ENCODE data around the gene RBFOX2.
"Not testable (repeated sequence)": the region's sequence is repeated elsewhere in the genome, so short reads cannot be mapped to it uniquely, and the experiment has no call there.

Gene RBFOX2

GRCh38 chr22:35797411-35797810 is 231.2 kb downstream of the RBFOX2 start:
- H3K9me3 ChIP-seq (ENCODE audit: severe bottlenecking), result no peaks in the 10 kb centered on the region
- H3K27me3 ChIP-seq (ENCODE audit: insufficient read depth, poor library complexity, severe bottlenecking), result no peaks in the 10 kb centered on the region
- H3K27ac ChIP-seq (ENCODE audit: poor library complexity, severe bottlenecking), result no peak overlapping the region
- no peak overlapping the region for H3K4me3 ChIP-seq (ENCODE audit: severe bottlenecking)
- peaks cover 6% of the 10 kb centered on the region for H3K4me1 ChIP-seq (ENCODE audit: insufficient read depth, poor library complexity, severe bottlenecking)
- DNase-seq (ENCODE audit: low spot score) (no peak), ATAC-seq (ENCODE audit: low read depth) (no peak)
- peaks cover 23% of the 10 kb centered on the region for H3K36me3 ChIP-seq (ENCODE audit: low read depth)
- TF ChIP-seq CTCF (IDR thresholded peaks at IDR 0.05; ENCODE audit: poor library complexity, severe bottlenecking), result no peak

- H3K36me3 ChIP-seq (ENCODE audit: low read depth), result peaks cover 14% of the 10 kb centered on the region
- no peaks in the 10 kb centered on the region for H3K27me3 ChIP-seq (ENCODE audit: insufficient read depth, poor library complexity, severe bottlenecking)
- no peak overlapping the region for H3K27ac ChIP-seq (ENCODE audit: poor library complexity, severe bottlenecking)
- TF ChIP-seq CTCF (IDR thresholded peaks at IDR 0.05; ENCODE audit: poor library complexity, severe bottlenecking), result no peak
- H3K9me3 ChIP-seq (ENCODE audit: severe bottlenecking), result no peaks in the 10 kb centered on the region
- DNase-seq (ENCODE audit: low spot score), result no peak
- ATAC-seq (ENCODE audit: low read depth), result no peak
- no peak overlapping the region for H3K4me3 ChIP-seq (ENCODE audit: severe bottlenecking)
- no peaks in the 10 kb centered on the region for H3K4me1 ChIP-seq (ENCODE audit: insufficient read depth, poor library complexity, severe bottlenecking)
These were observed 233.1 kb downstream of the RBFOX2 start for GRCh38 chr22:35795476-35795875.

GRCh38 chr22:35792506-35792905 is 236.1 kb downstream of the RBFOX2 start:
- no peak for ATAC-seq (ENCODE audit: low read depth)
- no peaks in the 10 kb centered on the region for H3K27me3 ChIP-seq (ENCODE audit: insufficient read depth, poor library complexity, severe bottlenecking)
- no peak for TF ChIP-seq CTCF (IDR thresholded peaks at IDR 0.05; ENCODE audit: poor library complexity, severe bottlenecking)
- H3K4me3 ChIP-seq (ENCODE audit: severe bottlenecking), result no peak overlapping the region
- H3K36me3 ChIP-seq (ENCODE audit: low read depth), result peaks cover 20% of the 10 kb centered on the region
- DNase-seq (ENCODE audit: low spot score), result no peak
- no peaks in the 10 kb centered on the region for H3K4me1 ChIP-seq (ENCODE audit: insufficient read depth, poor library complexity, severe bottlenecking)
- no peak overlapping the region for H3K27ac ChIP-seq (ENCODE audit: poor library complexity, severe bottlenecking)
- H3K9me3 ChIP-seq (ENCODE audit: severe bottlenecking), result no peaks in the 10 kb centered on the region

GRCh38 chr22:35791788-35792187 is 236.8 kb downstream of the RBFOX2 start:
- ATAC-seq (ENCODE audit: low read depth); H3K4me3 ChIP-seq (ENCODE audit: severe bottlenecking); DNase-seq (ENCODE audit: low spot score); H3K27me3 ChIP-seq (ENCODE audit: insufficient read depth, poor library complexity, severe bottlenecking); H3K4me1 ChIP-seq (ENCODE audit: insufficient read depth, poor library complexity, severe bottlenecking); H3K9me3 ChIP-seq (ENCODE audit: severe bottlenecking); H3K27ac ChIP-seq (ENCODE audit: poor library complexity, severe bottlenecking): not testable (repeated sequence)
- H3K36me3 ChIP-seq (ENCODE audit: low read depth), result peaks cover 20% of the 10 kb centered on the region

GRCh38 chr22:35785181-35785923 is 243.3 kb downstream of the RBFOX2 start:
- no peak overlapping the region for H3K4me3 ChIP-seq (ENCODE audit: severe bottlenecking)
- H3K36me3 ChIP-seq (ENCODE audit: low read depth), result peaks cover 33% of the 10 kb centered on the region
- H3K9me3 ChIP-seq (ENCODE audit: severe bottlenecking), result no peaks in the 10 kb centered on the region
- peaks cover 40% of the 10 kb centered on the region for H3K4me1 ChIP-seq (ENCODE audit: insufficient read depth, poor library complexity, severe bottlenecking)
- no peaks in the 10 kb centered on the region for H3K27me3 ChIP-seq (ENCODE audit: insufficient read depth, poor library complexity, severe bottlenecking)
- no peak for TF ChIP-seq CTCF (IDR thresholded peaks at IDR 0.05; ENCODE audit: poor library complexity, severe bottlenecking)
- peak overlapping the region; percentile 74 for H3K27ac ChIP-seq (ENCODE audit: poor library complexity, severe bottlenecking)
- no peak for ATAC-seq (ENCODE audit: low read depth)
- no peak for DNase-seq (ENCODE audit: low spot score)

Measured in RWPE2 (cell line).